DOHH2 (cell line): ENCODE data around the gene CUL9.

ENCODE experiments used
- H3F3A ChIP-seq: fragments of 200-600 bp; sonication (generic), shearing (Covaris generic); 2 replicates; pipeline ENCODE4 v1.6.0; 2016; ENCODE audit warnings: antibody characterized with exemption, mild to moderate bottlenecking; ENCODE audit not compliant: control insufficient read depth, insufficient read depth
- H3K27ac ChIP-seq: fragments of 200-600 bp; sonication (generic); 2 replicates; pipeline ENCODE4 v1.5.1; 2014; ENCODE audit warnings: low read depth, mild to moderate bottlenecking, low read length, moderate library complexity
- H3K27me3 ChIP-seq: fragments of 200-600 bp; sonication (generic); 2 replicates; pipeline ENCODE4 v1.6.1; 2014; ENCODE audit warnings: mild to moderate bottlenecking, low read length, mixed read lengths; ENCODE audit not compliant: control insufficient read depth
- H3K36me3 ChIP-seq: fragments of 200-600 bp; sonication (generic); 2 replicates; pipeline ENCODE4 v1.6.1; 2014; ENCODE audit warnings: mild to moderate bottlenecking, low read length, moderate library complexity, mixed read lengths; ENCODE audit not compliant: control insufficient read depth
- H3K4me1 ChIP-seq: fragments of 200-600 bp; sonication (generic); 2 replicates; pipeline ENCODE4 v1.6.1; 2014; ENCODE audit warnings: mild to moderate bottlenecking, low read length, mixed read lengths; ENCODE audit not compliant: control insufficient read depth
- H3K4me2 ChIP-seq: fragments of 200-600 bp; sonication (generic); 2 replicates; pipeline ENCODE4 v1.6.0; 2014; ENCODE audit warnings: mild to moderate bottlenecking, low read length, moderate library complexity
- H3K4me3 ChIP-seq: fragments of 200-600 bp; sonication (generic); 2 replicates; pipeline ENCODE4 v1.5.1; 2014; ENCODE audit warnings: mild to moderate bottlenecking, low read length, mixed read lengths
- H3K79me2 ChIP-seq: fragments of 200-600 bp; sonication (generic); 2 replicates; pipeline ENCODE4 v1.6.1; 2014; ENCODE audit warnings: mild to moderate bottlenecking, low read length, mixed read lengths; ENCODE audit not compliant: control insufficient read depth
- H3K9me2 ChIP-seq: fragments of 200-600 bp; sonication (generic); replicated peaks from 2 replicates; pipeline ENCODE4 v1.6.1; 2014; ENCODE audit warnings: mild to moderate bottlenecking, low read length, mixed read lengths; ENCODE audit not compliant: control insufficient read depth
- H3K9me3 ChIP-seq: fragments of 200-600 bp; sonication (generic); 2 replicates; pipeline ENCODE4 v1.6.1; 2014; ENCODE audit warnings: antibody characterized with exemption, low read length, mixed read lengths; ENCODE audit not compliant: control insufficient read depth, insufficient read depth
- H4K20me1 ChIP-seq: fragments of 200-600 bp; sonication (generic); 2 replicates; pipeline ENCODE4 v1.6.0; 2014; ENCODE audit warnings: low read depth, mild to moderate bottlenecking, antibody characterized with exemption, low read length, moderate library complexity; ENCODE audit not compliant: control insufficient read depth, insufficient read depth
- EZH2phosphoT487 ChIP-seq: fragments of 200-600 bp; sonication (generic); IDR thresholded peaks from 2 replicates; pipeline ENCODE4 v1.6.1; 2017; ENCODE audit warnings: borderline replicate concordance, mild to moderate bottlenecking, antibody characterized with exemption, low read length, moderate library complexity, mixed read lengths
- TF ChIP-seq, protein P1 (sequence below): fragments of 200-600 bp; sonication (generic); IDR thresholded peaks from one replicate; pipeline ENCODE4 v1.5.1; 2014; ENCODE audit warnings: antibody characterized with exemption, mild to moderate bottlenecking, low read depth, low read length; ENCODE audit not compliant: poor library complexity, severe bottlenecking

Gene CUL9

DNA sequence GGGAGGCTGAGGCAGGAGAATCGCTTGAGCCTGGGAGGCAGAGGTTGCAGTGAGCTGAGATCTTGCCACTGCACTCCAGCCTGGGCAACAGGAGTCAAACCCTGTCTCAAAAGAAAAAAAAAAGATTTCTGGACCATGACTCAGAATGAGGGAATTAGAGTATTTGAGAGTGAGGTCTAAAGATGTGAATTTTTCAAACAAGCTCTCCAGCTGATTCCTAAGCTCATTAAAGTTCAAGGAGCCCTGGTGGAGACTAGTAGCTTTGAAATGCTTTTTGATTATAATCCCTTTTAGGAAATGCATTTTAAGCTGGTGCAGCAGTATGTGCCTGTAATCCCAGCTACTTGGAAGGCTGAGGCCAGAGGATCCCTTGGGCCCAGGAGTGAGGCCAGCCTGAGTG, 32.7 kb upstream of the CUL9 start:
- Histone ChIP-seq H3K4me2 (no peak overlapping the region), H3K79me2 (no peaks in the 10 kb centered on the region), H3K4me3 (no peak overlapping the region), H3K9me2 (no peaks in the 10 kb centered on the region), H3K4me1 (no peaks in the 10 kb centered on the region), H3K27me3 (peaks cover 9% of the 10 kb centered on the region; the same call in 1 of the 2 replicates), H3K27ac (no peak overlapping the region), H3F3A (no peaks in the 10 kb centered on the region), H3K36me3 (no peaks in the 10 kb centered on the region), H3K9me3 (no peaks in the 10 kb centered on the region), H4K20me1 (no peaks in the 10 kb centered on the region)
- TF ChIP-seq EZH2phosphoT487, result no peak
- TF ChIP-seq, protein P1, sequence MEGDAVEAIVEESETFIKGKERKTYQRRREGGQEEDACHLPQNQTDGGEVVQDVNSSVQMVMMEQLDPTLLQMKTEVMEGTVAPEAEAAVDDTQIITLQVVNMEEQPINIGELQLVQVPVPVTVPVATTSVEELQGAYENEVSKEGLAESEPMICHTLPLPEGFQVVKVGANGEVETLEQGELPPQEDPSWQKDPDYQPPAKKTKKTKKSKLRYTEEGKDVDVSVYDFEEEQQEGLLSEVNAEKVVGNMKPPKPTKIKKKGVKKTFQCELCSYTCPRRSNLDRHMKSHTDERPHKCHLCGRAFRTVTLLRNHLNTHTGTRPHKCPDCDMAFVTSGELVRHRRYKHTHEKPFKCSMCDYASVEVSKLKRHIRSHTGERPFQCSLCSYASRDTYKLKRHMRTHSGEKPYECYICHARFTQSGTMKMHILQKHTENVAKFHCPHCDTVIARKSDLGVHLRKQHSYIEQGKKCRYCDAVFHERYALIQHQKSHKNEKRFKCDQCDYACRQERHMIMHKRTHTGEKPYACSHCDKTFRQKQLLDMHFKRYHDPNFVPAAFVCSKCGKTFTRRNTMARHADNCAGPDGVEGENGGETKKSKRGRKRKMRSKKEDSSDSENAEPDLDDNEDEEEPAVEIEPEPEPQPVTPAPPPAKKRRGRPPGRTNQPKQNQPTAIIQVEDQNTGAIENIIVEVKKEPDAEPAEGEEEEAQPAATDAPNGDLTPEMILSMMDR, result no peak

DNA sequence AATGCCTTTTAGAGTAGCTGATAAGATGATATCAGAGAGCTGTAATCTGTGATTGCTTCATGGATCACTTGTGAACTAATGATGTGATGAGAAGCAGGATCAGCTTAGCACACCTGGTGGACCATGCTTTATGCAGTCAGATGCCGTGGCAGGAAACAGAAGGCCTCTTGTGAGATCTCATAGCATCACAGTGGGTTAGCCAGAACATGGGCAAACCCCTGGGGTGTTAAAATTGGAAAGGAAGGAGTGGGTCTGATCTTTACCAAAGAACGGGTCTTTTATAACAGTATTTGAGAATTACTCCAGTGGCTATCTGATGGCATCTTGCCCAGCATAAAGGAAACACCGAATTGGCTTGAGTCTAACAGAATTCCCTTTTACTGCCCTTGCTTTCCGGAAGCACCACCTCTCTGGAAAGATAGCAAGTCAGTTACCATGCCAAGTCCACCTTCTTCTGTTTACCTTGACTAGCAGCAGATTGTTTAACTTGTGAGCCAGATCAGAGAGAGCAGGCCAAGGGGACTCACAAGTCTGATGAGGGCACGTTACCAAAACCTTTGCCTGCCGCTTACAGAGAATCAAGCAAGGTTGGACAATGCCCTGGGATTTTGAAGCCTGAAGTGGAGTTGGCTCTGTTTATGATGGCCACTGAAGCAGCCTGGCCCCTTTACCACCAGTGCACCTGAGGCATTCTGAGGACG, 31.8 kb upstream of the CUL9 start:
- Histone ChIP-seq H3K27me3 (peaks cover 9% of the 10 kb centered on the region; the same call in 1 of the 2 replicates), H3K36me3 (no peaks in the 10 kb centered on the region), H3K9me2 (no peaks in the 10 kb centered on the region), H3K4me1 (no peaks in the 10 kb centered on the region), H3F3A (no peaks in the 10 kb centered on the region), H3K4me2 (no peak overlapping the region), H3K27ac (no peak overlapping the region), H3K79me2 (no peaks in the 10 kb centered on the region), H4K20me1 (no peaks in the 10 kb centered on the region), H3K9me3 (no peaks in the 10 kb centered on the region), H3K4me3 (no peak overlapping the region)
- TF ChIP-seq EZH2phosphoT487, result no peak
- TF ChIP-seq, protein P1, result no peak

DNA sequence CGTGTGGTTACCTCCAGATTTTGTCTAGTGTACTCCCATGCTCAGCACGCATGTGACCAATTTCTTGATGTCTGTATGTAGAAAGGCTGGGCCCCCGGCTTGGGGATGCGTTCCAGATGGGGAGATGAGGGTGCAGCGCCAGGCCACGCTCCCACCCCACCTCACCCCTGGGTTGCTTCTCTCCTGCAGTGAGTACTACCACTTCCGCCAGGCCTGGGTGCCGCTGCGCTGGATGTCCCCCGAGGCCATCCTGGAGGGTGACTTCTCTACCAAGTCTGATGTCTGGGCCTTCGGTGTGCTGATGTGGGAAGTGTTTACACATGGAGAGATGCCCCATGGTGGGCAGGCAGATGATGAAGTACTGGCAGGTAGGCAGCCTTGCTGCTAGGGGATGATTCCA, 22.4 kb upstream of the CUL9 start:
- Histone ChIP-seq H3K9me3 (no peaks in the 10 kb centered on the region), H3K9me2 (no peaks in the 10 kb centered on the region), H3K4me2 (no peak overlapping the region), H3K79me2 (no peaks in the 10 kb centered on the region), H3K4me1 (no peaks in the 10 kb centered on the region), H4K20me1 (no peaks in the 10 kb centered on the region), H3K36me3 (no peaks in the 10 kb centered on the region), H3K27ac (no peak overlapping the region), H3K27me3 (no peaks in the 10 kb centered on the region), H3F3A (no peaks in the 10 kb centered on the region), H3K4me3 (no peak overlapping the region)
- no peak for TF ChIP-seq EZH2phosphoT487
- TF ChIP-seq, protein P1, result no peak
